IMR-90 (cell line): ENCODE data around the gene FMC1. TPM values are rescaled to one million over a fixed set of nuclear protein-coding genes. Genes with fewer than 3 reads are reported as not detected.

ENCODE experiments used
- ATAC-seq: fragments of 200-7000 bp; cut with Tn5 transposase; 2 replicates; pipeline ENCODE4 v1.9.1; 2020; ENCODE audit warnings: low read depth, mild to moderate bottlenecking, moderate library complexity
- BruUV-seq: library from RNA; stranded (reverse); fragments of 400-500 nt; replicated peaks from 2 replicates; lab custom pipeline; 2021; lab: Mats Ljungman, UMichigan
- CTCF ChIA-PET: fragments of 300-600 bp; formaldehyde crosslinking; extraction: SDS; loops from one replicate; lab custom pipeline; 2021; ENCODE audit warnings: antibody characterized with exemption; lab: Yijun Ruan, JAX
- POLR2A ChIA-PET: fragments of 300-600 bp; sonication (Branson Sonifier 250); formaldehyde crosslinking; loops from one replicate; lab custom pipeline; 2022; ENCODE audit warnings: antibody characterized with exemption; ENCODE audit not compliant: unreplicated experiment; lab: Charles Lee
- DNase-seq: peaks from one replicate; pipeline ENCODE4 v3.0.0; 2013
- H2AFZ ChIP-seq: replicated peaks from 2 replicates; pipeline ENCODE3; 2013; ENCODE audit warnings: low read length, mild to moderate bottlenecking; ENCODE audit not compliant: poor library complexity
- H2AK5ac ChIP-seq: 2 replicates; pipeline ENCODE4 v1.6.1; 2013; ENCODE audit warnings: low read depth, low read length, inconsistent platforms
- H2AK9ac ChIP-seq: replicated peaks from 2 replicates; pipeline ENCODE3; 2013; ENCODE audit warnings: mild to moderate bottlenecking, low read depth, low read length, moderate library complexity; ENCODE audit not compliant: poor library complexity
- H2BK120ac ChIP-seq: 2 replicates; pipeline ENCODE4 v1.6.1; 2013; ENCODE audit warnings: low read depth, low read length, inconsistent platforms
- H2BK15ac ChIP-seq: 3 replicates; pipeline ENCODE4 v1.6.1; 2013; ENCODE audit warnings: low read depth, low read length, inconsistent platforms
- H2BK20ac ChIP-seq: 2 replicates; pipeline ENCODE4 v1.6.1; 2013; ENCODE audit warnings: low read depth, mild to moderate bottlenecking, inconsistent platforms, low read length, moderate library complexity
- H2BK5ac ChIP-seq: 2 replicates; pipeline ENCODE4 v1.6.1; 2013; ENCODE audit warnings: mild to moderate bottlenecking, low read depth, low read length, inconsistent platforms; ENCODE audit not compliant: poor library complexity, severe bottlenecking
- H3K14ac ChIP-seq: replicated peaks from 2 replicates; pipeline ENCODE4 v1.6.1; 2013; ENCODE audit warnings: low read depth, low read length, inconsistent platforms
- H3K18ac ChIP-seq: 2 replicates; pipeline ENCODE4 v1.6.1; 2013; ENCODE audit warnings: low read depth, low read length, control low read depth
- H3K23ac ChIP-seq: 2 replicates; pipeline ENCODE4 v1.6.1; 2013; ENCODE audit warnings: low read depth, low read length, inconsistent platforms
- H3K27ac ChIP-seq: 2 replicates; pipeline ENCODE4 v1.5.1; 2013; ENCODE audit warnings: mild to moderate bottlenecking, control low read depth, low read length; ENCODE audit not compliant: insufficient read depth
- H3K27me3 ChIP-seq: 2 replicates; pipeline ENCODE4 v1.6.1; 2013; ENCODE audit warnings: low read length; ENCODE audit not compliant: control insufficient read depth, insufficient read depth
- H3K36me3 ChIP-seq: 2 replicates; pipeline ENCODE4 v1.6.1; 2013; ENCODE audit warnings: low read length, mixed read lengths; ENCODE audit not compliant: control insufficient read depth, insufficient read depth
- H3K4ac ChIP-seq: 2 replicates; pipeline ENCODE4 v1.6.1; 2013; ENCODE audit warnings: low read depth, low read length, inconsistent platforms
- H3K4me1 ChIP-seq: 2 replicates; pipeline ENCODE4 v1.6.1; 2013; ENCODE audit warnings: low read length, mixed read lengths; ENCODE audit not compliant: control insufficient read depth, insufficient read depth
- H3K4me2 ChIP-seq: 2 replicates; pipeline ENCODE4 v1.6.1; 2013; ENCODE audit warnings: low read depth, mild to moderate bottlenecking, control low read depth, low read length, moderate library complexity
- H3K4me3 ChIP-seq: 2 replicates; pipeline ENCODE4 v1.5.1; 2013; ENCODE audit warnings: low read depth, mild to moderate bottlenecking, control low read depth, low read length, moderate library complexity; ENCODE audit not compliant: insufficient read depth
- H3K56ac ChIP-seq: 2 replicates; pipeline ENCODE4 v1.6.1; 2013; ENCODE audit warnings: low read length, inconsistent platforms; ENCODE audit not compliant: insufficient read depth; ENCODE audit errors: extremely low read depth
- H3K79me1 ChIP-seq, 2 experiments: 2 replicates each; pipeline ENCODE4 v1.6.1; 2013; ENCODE audit warnings: low read length in 2 of 2, inconsistent platforms in 1 of 2, low read depth in 1 of 2
- H3K9ac ChIP-seq: 2 replicates; pipeline ENCODE4 v1.6.1; 2013; ENCODE audit warnings: low read depth, low read length, control low read depth
- H3K9me1 ChIP-seq: 2 replicates; pipeline ENCODE4 v1.6.1; 2013; ENCODE audit warnings: low read length, inconsistent platforms; ENCODE audit not compliant: insufficient read depth
- H3K9me3 ChIP-seq: 2 replicates; pipeline ENCODE4 v1.6.1; 2013; ENCODE audit warnings: low read length; ENCODE audit not compliant: control insufficient read depth, insufficient read depth
- H4K20me1 ChIP-seq: 2 replicates; pipeline ENCODE4 v1.6.1; 2013; ENCODE audit warnings: low read length, inconsistent platforms; ENCODE audit not compliant: insufficient read depth
- H4K5ac ChIP-seq: 2 replicates; pipeline ENCODE4 v1.6.1; 2013; ENCODE audit warnings: mild to moderate bottlenecking, low read depth, low read length, control low read depth
- H4K8ac ChIP-seq, 2 experiments: 2 replicates each; pipeline ENCODE4 v1.6.1; 2013; ENCODE audit warnings: low read depth in 2 of 2, low read length in 2 of 2, control low read depth in 1 of 2, inconsistent platforms in 1 of 2
- H4K91ac ChIP-seq: 2 replicates; pipeline ENCODE4 v1.6.1; 2013; ENCODE audit warnings: low read depth, low read length, inconsistent platforms; ENCODE audit not compliant: insufficient read depth
- CHD1 ChIP-seq: IDR thresholded peaks from 2 replicates; pipeline ENCODE4 v1.6.1; 2012; ENCODE audit warnings: low read depth, low read length, improper control_type of control experiment
- MXI1 ChIP-seq: IDR thresholded peaks from 2 replicates; pipeline ENCODE4 v1.6.1; 2012; ENCODE audit warnings: low read depth, mild to moderate bottlenecking, low read length, moderate library complexity, borderline replicate concordance
- NFE2L2 ChIP-seq: fragments of 150-350 bp; IDR thresholded peaks from 2 replicates; pipeline ENCODE4 v1.6.1; 2016; ENCODE audit warnings: low read depth, mild to moderate bottlenecking, low read length
- POLR2A ChIP-seq: IDR thresholded peaks from 2 replicates; pipeline ENCODE4 v1.6.1; 2012; ENCODE audit warnings: mild to moderate bottlenecking, low read depth, low read length
- RAD21 ChIP-seq: IDR thresholded peaks from 2 replicates; pipeline ENCODE4 v1.6.1; 2012; ENCODE audit warnings: low read length, improper control_type of control experiment
- USF2 ChIP-seq: fragments of 150-350 bp; IDR thresholded peaks from 2 replicates; pipeline ENCODE4 v1.6.1; 2017; ENCODE audit warnings: mild to moderate bottlenecking, antibody characterized with exemption, low read length, low read depth
- WGBS, 2 experiments: methylation state at CpG; one replicate each; pipeline versions ENCODE4 v1.1.5 to v1.1.7; 2013; ENCODE audit warnings: missing lambda C conversion rate in 2 of 2; ENCODE audit not compliant: insufficient read length in 1 of 2; ENCODE audit errors: extremely low coverage in 2 of 2; 5-methylcytosine and 5-hydroxymethylcytosine counted together
- dilution Hi-C: fragments of 300-500 bp; cut with HindIII; formaldehyde crosslinking; loops from one replicate; pipeline ENCODE4 v1.14.3; 2018; ENCODE audit warnings: low sequenced_read_pairs; ENCODE audit not compliant: unreplicated experiment
- in situ Hi-C: fragments of 300-500 bp; cut with MboI; formaldehyde crosslinking; loops from 3 replicates; pipeline ENCODE4 v1.14.3; 2019; ENCODE audit warnings: low sequenced_read_pairs, inconsistent platforms, mixed read lengths
- intact Hi-C: fragments of 100-400 bp; cut with micrococcal nuclease; formaldehyde crosslinking; loops from 2 replicates; pipeline ENCODE4 v1.10.0; 2022
- polyA plus RNA-seq, 3 experiments: library from polyadenylated mRNA; depleted of rRNA; stranded (reverse); fragments of >200 nt; gene quantifications; 2 replicates each; pipeline ENCODE4 v1.2.3, GENCODE V29; 2012; ENCODE audit warnings: low replicate concordance in 1 of 3
- total RNA-seq: library from RNA; depleted of rRNA; stranded (reverse); fragments of >200 nt; gene quantifications from 2 replicates; pipeline ENCODE4 v1.2.3, GENCODE V29; 2012
- TF ChIP-seq, protein P1 (sequence below): conservative IDR thresholded peaks from 2 replicates; pipeline ENCODE4 v1.5.1; 2012; ENCODE audit warnings: mild to moderate bottlenecking, low read depth, low read length, improper control_type of control experiment

FMC1 gene
- total and polyA plus RNA-seq, 2 of the 4 experiments (the other 2 are of a cell fraction) = 6.1 to 11.9 TPM

GRCh38 chr7:139366400-139366799 lies 25.3 kb downstream of the FMC1 start:
- DNase-seq = no peak
- Histone ChIP-seq H2AFZ (no peak overlapping the region), H3K23ac (no peak overlapping the region), H2BK15ac (no peak overlapping the region), H3K9ac (no peak overlapping the region), H2BK20ac (no peak overlapping the region), H2AK5ac (no peak overlapping the region), H3K27ac (no peak overlapping the region), H3K14ac (no peak overlapping the region), H3K18ac (no peak overlapping the region), H2BK5ac (no peak overlapping the region), H3K36me3 (peaks cover 2% of the 10 kb centered on the region), H3K79me1 (peaks cover 9 to 45% of the 10 kb centered on the region in 2 experiments; a peak in 3 of 4 replicates), H3K4me3 (no peak overlapping the region), H3K4ac (no peak overlapping the region), H4K20me1 (peaks cover 78% of the 10 kb centered on the region), H4K91ac (no peak overlapping the region), H3K4me1 (peaks cover 4% of the 10 kb centered on the region), H2AK9ac (no peak overlapping the region), H4K8ac (no peak overlapping the region), H3K27me3 (no peaks in the 10 kb centered on the region), H2BK120ac (no peak overlapping the region), H3K9me1 (peaks cover 12% of the 10 kb centered on the region), H4K5ac (no peak overlapping the region), H3K4me2 (no peak overlapping the region), H3K56ac (no peak overlapping the region), H3K9me3 (no peaks in the 10 kb centered on the region)
- CTCF ChIA-PET = no interaction called here
- dilution Hi-C loops = no loop called here
- ATAC-seq = no peak
- no peak for TF ChIP-seq CHD1
- TF ChIP-seq, protein P1, sequence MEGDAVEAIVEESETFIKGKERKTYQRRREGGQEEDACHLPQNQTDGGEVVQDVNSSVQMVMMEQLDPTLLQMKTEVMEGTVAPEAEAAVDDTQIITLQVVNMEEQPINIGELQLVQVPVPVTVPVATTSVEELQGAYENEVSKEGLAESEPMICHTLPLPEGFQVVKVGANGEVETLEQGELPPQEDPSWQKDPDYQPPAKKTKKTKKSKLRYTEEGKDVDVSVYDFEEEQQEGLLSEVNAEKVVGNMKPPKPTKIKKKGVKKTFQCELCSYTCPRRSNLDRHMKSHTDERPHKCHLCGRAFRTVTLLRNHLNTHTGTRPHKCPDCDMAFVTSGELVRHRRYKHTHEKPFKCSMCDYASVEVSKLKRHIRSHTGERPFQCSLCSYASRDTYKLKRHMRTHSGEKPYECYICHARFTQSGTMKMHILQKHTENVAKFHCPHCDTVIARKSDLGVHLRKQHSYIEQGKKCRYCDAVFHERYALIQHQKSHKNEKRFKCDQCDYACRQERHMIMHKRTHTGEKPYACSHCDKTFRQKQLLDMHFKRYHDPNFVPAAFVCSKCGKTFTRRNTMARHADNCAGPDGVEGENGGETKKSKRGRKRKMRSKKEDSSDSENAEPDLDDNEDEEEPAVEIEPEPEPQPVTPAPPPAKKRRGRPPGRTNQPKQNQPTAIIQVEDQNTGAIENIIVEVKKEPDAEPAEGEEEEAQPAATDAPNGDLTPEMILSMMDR = no peak
- no peak for TF ChIP-seq NFE2L2
- TF ChIP-seq POLR2A = no peak
- TF ChIP-seq MXI1 = no peak
- TF ChIP-seq RAD21 = no peak
- no peak for TF ChIP-seq USF2
- no TSS peak for BruUV-seq
- in situ Hi-C loops = no loop called here
- intact Hi-C loops = no loop called here
- POLR2A ChIA-PET = no interaction called here
- WGBS, 2 experiments = 100% methylated on average over 2 of the region's 6 CpGs; no CpG with 5 or more reads in 1 of the 2 experiments
